Measurements from ENCODE around the gene PGA4. TPM values are rescaled to one million over a fixed set of nuclear protein-coding genes. Genes with fewer than 3 reads are reported as not detected.
"Not testable (repeated sequence)": the region's sequence is repeated elsewhere in the genome, so short reads cannot be mapped to it uniquely, and the experiment has no call there.

The PGA4 gene
- total RNA-seq, 5 donors from 2014 or later (not counting 1 experiment from before 2014, with no cell fraction given): not detected

DNA sequence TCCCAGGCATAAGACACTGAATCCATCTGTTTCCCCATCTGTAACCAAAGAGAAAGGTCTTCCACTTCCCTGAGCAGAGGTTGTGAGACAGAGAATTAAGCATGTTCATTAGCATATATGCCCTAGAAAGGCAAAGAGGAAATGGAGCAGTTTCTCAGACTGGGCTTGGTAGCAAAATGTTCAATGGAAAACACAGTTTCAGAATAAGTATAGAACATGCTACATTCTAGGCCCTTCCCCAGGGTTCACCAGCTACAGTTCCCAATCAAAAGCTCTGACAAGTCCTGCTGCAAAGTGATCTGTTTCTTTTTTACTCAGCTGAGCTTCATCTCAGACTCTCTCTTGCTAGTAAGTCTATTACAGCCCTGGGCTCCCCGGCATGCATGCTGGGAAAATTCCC, 30.2 kb downstream of the PGA4 start:
- H3K36me3 Mint-ChIP-seq; H3K36me3 ChIP-seq (ENCODE audit: control insufficient read depth in 2 of 2, extremely low read depth in 1 of 2, insufficient read depth in 1 of 2, low read length in 1 of 2); ATAC-seq (replicated peaks in 1 of 4); H3K4me3 ChIP-seq (ENCODE audit: control insufficient read depth in 1 of 2, extremely low read depth in 1 of 2, low read length in 1 of 2); H3K4me3 Mint-ChIP-seq; H3K27ac ChIP-seq (ENCODE audit: low read length); H3K9me3 ChIP-seq; CTCF ChIA-PET; H3K27me3 ChIP-seq (replicated peaks in 1 of 2; ENCODE audit: control insufficient read depth in 2 of 2, extremely low read depth in 1 of 2, insufficient read depth in 2 of 2, low read length in 1 of 2); H3K4me1 ChIP-seq (ENCODE audit: control insufficient read depth in 1 of 2, extremely low read depth in 1 of 2, insufficient read depth in 2 of 2, low read length in 2 of 2); DNase-seq; H3K4me1 Mint-ChIP-seq; H3K27ac Mint-ChIP-seq; H3K9me3 Mint-ChIP-seq; H3K27me3 Mint-ChIP-seq; POLR2A ChIA-PET: not testable (repeated sequence)
- WGBS (ENCODE audit: insufficient coverage): no CpG with 5 or more reads among the region's 1 CpG

DNA sequence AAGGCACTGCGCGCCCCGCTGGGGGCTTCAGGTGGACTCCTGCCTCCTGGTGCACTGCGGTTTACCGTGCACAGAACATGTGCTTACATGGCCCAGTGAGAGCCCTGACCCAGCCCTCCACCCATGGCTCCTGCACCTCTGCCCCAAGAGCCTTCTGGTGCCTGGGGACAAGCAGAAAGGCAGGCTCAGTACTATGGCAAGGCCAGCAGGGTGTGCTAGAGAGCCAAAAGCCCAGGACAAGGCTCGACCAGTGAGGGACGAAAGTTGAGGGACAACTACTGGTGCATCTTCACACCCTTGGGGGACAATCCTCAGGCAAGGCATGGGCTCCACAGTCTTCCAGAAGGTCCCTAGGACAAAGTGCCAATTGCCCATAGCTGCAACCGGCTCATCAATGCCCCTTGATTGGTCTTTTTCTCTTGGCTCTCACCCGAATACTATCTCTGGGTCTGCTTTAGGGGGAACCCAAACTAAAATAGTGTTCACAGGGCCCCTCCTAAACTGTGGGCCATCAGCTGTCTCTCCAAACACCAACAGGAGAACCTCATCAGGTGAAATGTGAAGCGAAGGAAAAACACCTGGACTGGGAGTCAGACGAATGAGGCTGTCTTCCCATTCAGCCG, 32.4 kb downstream of the PGA4 start:
- H3K27ac ChIP-seq (ENCODE audit: low read length): no peak overlapping the region
- ATAC-seq (replicated peaks in 1 of 4) (peak; percentile 68 to 81 (median 76)), DNase-seq (peak in 33 of 35 experiments; percentile 7 to 70 (median 39))
- 61% methylated on average over 10 of the region's 12 CpGs for WGBS (ENCODE audit: insufficient coverage)
- H3K9me3 ChIP-seq: no peaks in the 10 kb centered on the region
- Mint-ChIP-seq H3K36me3 (no peaks in the 10 kb centered on the region), H3K27ac (no peak overlapping the region), H3K4me3 (no peak overlapping the region), H3K27me3 (peaks cover 0 to 2% of the 10 kb centered on the region in 2 donors), H3K4me1 (no peaks in the 10 kb centered on the region), H3K9me3 (no peaks in the 10 kb centered on the region)
- no peak overlapping the region for H3K4me3 ChIP-seq (ENCODE audit: control insufficient read depth in 1 of 2, extremely low read depth in 1 of 2, low read length in 1 of 2)
- H3K36me3 ChIP-seq (ENCODE audit: control insufficient read depth in 2 of 2, extremely low read depth in 1 of 2, insufficient read depth in 1 of 2, low read length in 1 of 2): no peaks in the 10 kb centered on the region
- POLR2A ChIA-PET: no interaction called here
- CTCF ChIA-PET: interaction anchor here (0.6 to 1.4 kb wide), 2 partner anchors 34 to 131 kb away, joined by 4 read pairs; no protein-coding TSS in a partner anchor
- H3K4me1 ChIP-seq (ENCODE audit: control insufficient read depth in 1 of 2, extremely low read depth in 1 of 2, insufficient read depth in 2 of 2, low read length in 2 of 2): no peaks in the 10 kb centered on the region
- peaks cover 0 to 14% of the 10 kb centered on the region in 2 experiments for H3K27me3 ChIP-seq (replicated peaks in 1 of 2; ENCODE audit: control insufficient read depth in 2 of 2, extremely low read depth in 1 of 2, insufficient read depth in 2 of 2, low read length in 1 of 2)

DNA sequence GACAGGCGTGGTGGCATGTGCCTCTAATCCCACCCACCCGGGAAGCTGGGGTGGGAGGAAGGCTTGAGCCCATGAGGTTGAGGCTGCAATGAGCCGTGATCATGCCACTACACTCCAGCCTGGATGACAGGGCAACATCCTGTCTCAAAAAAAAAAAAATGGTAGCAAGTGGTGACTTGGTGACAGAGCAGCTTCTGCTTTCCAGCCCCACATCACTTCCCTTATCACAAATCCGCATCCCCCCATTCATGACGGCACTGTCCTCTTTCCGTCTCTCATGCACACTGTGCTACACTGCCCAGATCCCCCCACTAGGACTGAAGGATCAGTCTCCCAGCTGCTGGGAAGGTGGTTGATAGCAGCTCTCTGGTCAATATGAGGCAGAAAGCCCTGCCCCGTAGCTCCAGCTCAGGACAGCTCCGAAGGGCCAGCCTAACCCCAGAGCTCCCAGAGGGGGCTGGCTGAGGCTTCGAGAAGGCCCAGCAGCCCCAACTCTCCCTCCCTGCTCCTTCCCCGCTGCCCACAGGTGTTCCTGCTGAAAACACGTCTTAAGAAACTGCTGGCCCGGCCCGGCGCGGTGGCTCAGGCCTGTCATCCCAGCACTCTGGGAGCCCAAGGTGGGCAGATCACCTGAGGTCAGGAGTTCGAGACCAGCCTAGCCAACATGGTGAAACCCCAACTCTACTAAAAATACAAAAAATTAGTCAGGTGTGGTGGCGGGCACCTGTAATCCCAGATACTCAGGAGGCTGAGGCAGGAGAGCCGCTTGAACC, 34.7 kb downstream of the PGA4 start:
- no peaks in the 10 kb centered on the region for H3K9me3 ChIP-seq
- POLR2A ChIA-PET: interaction anchor here in 1 of 2 donors (0.6 kb wide), 1 partner anchor 1405 kb away, joined by 3 read pairs; no protein-coding TSS in a partner anchor
- H3K4me1 ChIP-seq (ENCODE audit: control insufficient read depth in 1 of 2, extremely low read depth in 1 of 2, insufficient read depth in 2 of 2, low read length in 2 of 2): no peaks in the 10 kb centered on the region
- DNase-seq (no peak), ATAC-seq (replicated peaks in 1 of 4) (no peak)
- Mint-ChIP-seq H3K4me3 (no peak overlapping the region), H3K27ac (no peak overlapping the region), H3K36me3 (no peaks in the 10 kb centered on the region), H3K4me1 (no peaks in the 10 kb centered on the region), H3K27me3 (peaks cover 0 to 2% of the 10 kb centered on the region in 2 donors), H3K9me3 (no peaks in the 10 kb centered on the region)
- WGBS (ENCODE audit: insufficient coverage): 96% methylated on average over 5 of the region's 18 CpGs
- CTCF ChIA-PET: no interaction called here
- no peak overlapping the region for H3K27ac ChIP-seq (ENCODE audit: low read length)
- no peak overlapping the region for H3K4me3 ChIP-seq (ENCODE audit: control insufficient read depth in 1 of 2, extremely low read depth in 1 of 2, low read length in 1 of 2)
- no peaks in the 10 kb centered on the region for H3K36me3 ChIP-seq (ENCODE audit: control insufficient read depth in 2 of 2, extremely low read depth in 1 of 2, insufficient read depth in 1 of 2, low read length in 1 of 2)
- H3K27me3 ChIP-seq (replicated peaks in 1 of 2; ENCODE audit: control insufficient read depth in 2 of 2, extremely low read depth in 1 of 2, insufficient read depth in 2 of 2, low read length in 1 of 2): peaks cover 0 to 14% of the 10 kb centered on the region in 2 experiments

DNA sequence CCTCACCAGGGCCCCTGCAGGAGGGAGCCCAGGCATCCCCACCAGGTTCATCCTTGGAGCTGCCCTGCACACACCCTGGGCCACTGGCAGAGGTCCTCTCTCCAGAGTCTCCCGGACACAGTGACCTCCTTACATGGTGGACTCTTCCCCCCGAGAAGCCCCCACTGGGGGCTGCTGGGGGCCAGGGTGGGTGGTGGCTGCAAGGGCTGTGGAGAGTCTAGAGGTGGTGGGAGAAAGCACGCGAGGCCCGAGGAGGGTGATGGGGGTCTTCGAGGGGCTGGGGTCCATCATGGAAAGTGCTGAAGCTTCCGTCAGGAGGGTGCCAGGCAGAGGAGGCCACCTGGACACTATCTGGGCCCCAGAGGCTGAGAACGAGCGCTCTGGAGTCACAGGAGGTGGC, 36.4 kb downstream of the PGA4 start:
- H3K27me3 Mint-ChIP-seq: peaks cover 0 to 2% of the 10 kb centered on the region in 2 donors
- Histone ChIP-seq H3K36me3 (ENCODE audit: control insufficient read depth in 2 of 2, extremely low read depth in 1 of 2, insufficient read depth in 1 of 2, low read length in 1 of 2) (no peaks in the 10 kb centered on the region), H3K27me3 (replicated peaks in 1 of 2; ENCODE audit: control insufficient read depth in 2 of 2, extremely low read depth in 1 of 2, insufficient read depth in 2 of 2, low read length in 1 of 2) (peaks cover 0 to 14% of the 10 kb centered on the region in 2 experiments), H3K9me3 (no peaks in the 10 kb centered on the region), H3K4me3 (ENCODE audit: control insufficient read depth in 1 of 2, extremely low read depth in 1 of 2, low read length in 1 of 2) (no peak overlapping the region), H3K4me1 (ENCODE audit: control insufficient read depth in 1 of 2, extremely low read depth in 1 of 2, insufficient read depth in 2 of 2, low read length in 2 of 2) (no peaks in the 10 kb centered on the region), H3K27ac (ENCODE audit: low read length) (no peak overlapping the region)
- H3K4me1 Mint-ChIP-seq: no peaks in the 10 kb centered on the region
- no peaks in the 10 kb centered on the region for H3K36me3 Mint-ChIP-seq
- no peaks in the 10 kb centered on the region for H3K9me3 Mint-ChIP-seq
- DNase-seq (no peak), ATAC-seq (replicated peaks in 1 of 4) (no peak)
- H3K4me3 Mint-ChIP-seq: no peak overlapping the region
- WGBS (ENCODE audit: insufficient coverage): 79% methylated on average over 9 of the region's 9 CpGs
- ChIA-PET CTCF (interaction anchor here in 1 of 2 donors (0.6 kb wide), 1 partner anchor 229 kb away, joined by 5 read pairs; no protein-coding TSS in a partner anchor), POLR2A (no interaction called here)
- H3K27ac Mint-ChIP-seq: no peak overlapping the region

DNA sequence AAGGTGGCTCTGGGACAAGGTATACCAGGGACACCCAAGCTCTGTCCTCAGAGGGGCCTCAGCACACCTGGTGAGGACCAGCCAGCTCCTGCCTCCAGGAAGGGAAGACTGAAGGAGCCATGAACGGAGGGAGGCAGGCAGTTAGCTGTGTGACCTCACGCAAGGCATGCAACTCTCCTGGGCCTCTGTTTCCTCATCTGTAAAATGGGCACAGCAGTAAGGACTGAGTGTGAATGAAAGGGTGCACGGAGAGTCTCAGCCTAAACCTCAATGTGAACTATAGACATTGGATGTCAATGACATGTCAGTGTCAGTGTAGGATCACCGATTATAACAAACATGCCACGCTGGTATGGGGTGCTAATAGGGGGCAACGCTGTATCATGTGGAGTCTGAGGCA, 37.2 kb downstream of the PGA4 start:
- ATAC-seq (replicated peaks in 1 of 4) (no peak), DNase-seq (no peak)
- Histone ChIP-seq H3K9me3 (no peaks in the 10 kb centered on the region), H3K4me3 (ENCODE audit: control insufficient read depth in 1 of 2, extremely low read depth in 1 of 2, low read length in 1 of 2) (no peak overlapping the region), H3K36me3 (ENCODE audit: control insufficient read depth in 2 of 2, extremely low read depth in 1 of 2, insufficient read depth in 1 of 2, low read length in 1 of 2) (no peaks in the 10 kb centered on the region), H3K4me1 (ENCODE audit: control insufficient read depth in 1 of 2, extremely low read depth in 1 of 2, insufficient read depth in 2 of 2, low read length in 2 of 2) (no peaks in the 10 kb centered on the region), H3K27me3 (replicated peaks in 1 of 2; ENCODE audit: control insufficient read depth in 2 of 2, extremely low read depth in 1 of 2, insufficient read depth in 2 of 2, low read length in 1 of 2) (peaks cover 0 to 14% of the 10 kb centered on the region in 2 experiments), H3K27ac (ENCODE audit: low read length) (no peak overlapping the region)
- no peak overlapping the region for H3K27ac Mint-ChIP-seq
- no peaks in the 10 kb centered on the region for H3K36me3 Mint-ChIP-seq
- CTCF ChIA-PET: no interaction called here
- no peaks in the 10 kb centered on the region for H3K4me1 Mint-ChIP-seq
- POLR2A ChIA-PET: no interaction called here
- H3K4me3 Mint-ChIP-seq: no peak overlapping the region
- H3K9me3 Mint-ChIP-seq: no peaks in the 10 kb centered on the region
- WGBS (ENCODE audit: insufficient coverage): 81% methylated on average over 2 of the region's 6 CpGs
- H3K27me3 Mint-ChIP-seq: peaks cover 0 to 2% of the 10 kb centered on the region in 2 donors

DNA sequence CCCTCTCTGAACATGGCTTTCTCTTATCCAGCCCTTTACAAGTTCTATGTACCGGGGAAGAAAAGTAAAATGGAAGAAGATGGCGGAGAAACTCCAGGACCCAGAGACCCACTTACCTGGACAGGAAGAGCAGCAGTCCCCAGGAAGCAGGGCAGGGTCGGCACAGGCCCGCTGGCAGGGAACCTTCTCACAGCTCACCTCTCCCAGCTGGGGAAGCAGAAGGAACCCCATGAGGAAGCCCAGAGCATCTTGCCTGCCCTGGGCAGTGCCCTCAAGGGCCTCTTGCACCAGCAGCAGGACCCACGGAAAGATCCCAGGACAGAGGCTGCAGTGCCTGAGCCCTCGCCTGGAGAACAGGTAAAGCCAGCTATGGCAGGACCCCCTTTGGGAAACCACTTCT, 42.2 kb downstream of the PGA4 start:
- Histone ChIP-seq H3K4me1 (ENCODE audit: control insufficient read depth in 1 of 2, extremely low read depth in 1 of 2, insufficient read depth in 2 of 2, low read length in 2 of 2) (no peaks in the 10 kb centered on the region), H3K27ac (ENCODE audit: low read length) (no peak overlapping the region), H3K36me3 (ENCODE audit: control insufficient read depth in 2 of 2, extremely low read depth in 1 of 2, insufficient read depth in 1 of 2, low read length in 1 of 2) (no peaks in the 10 kb centered on the region), H3K27me3 (replicated peaks in 1 of 2; ENCODE audit: control insufficient read depth in 2 of 2, extremely low read depth in 1 of 2, insufficient read depth in 2 of 2, low read length in 1 of 2) (peaks cover 0 to 5% of the 10 kb centered on the region in 2 experiments), H3K4me3 (ENCODE audit: control insufficient read depth in 1 of 2, extremely low read depth in 1 of 2, low read length in 1 of 2) (no peak overlapping the region), H3K9me3 (no peaks in the 10 kb centered on the region)
- POLR2A ChIA-PET: no interaction called here
- Mint-ChIP-seq H3K4me3 (no peak overlapping the region), H3K36me3 (no peaks in the 10 kb centered on the region), H3K9me3 (no peaks in the 10 kb centered on the region), H3K27me3 (no peaks in the 10 kb centered on the region), H3K4me1 (no peaks in the 10 kb centered on the region), H3K27ac (no peak overlapping the region)
- WGBS (ENCODE audit: insufficient coverage): 90% methylated on average over 2 of the region's 6 CpGs
- ATAC-seq (replicated peaks in 1 of 4) (no peak), DNase-seq (no peak)
- CTCF ChIA-PET: no interaction called here

Measured in T-cell (primary cell).